Measurements from ENCODE around the gene PDLIM1. TPM values are rescaled to one million over a fixed set of nuclear protein-coding genes. Genes with fewer than 3 reads are reported as not detected.

PDLIM1 gene
- total and polyA plus RNA-seq, 2 donors (not counting 1 experiment from before 2014, with no cell fraction given), result 24.3 to 390 TPM

DNA sequence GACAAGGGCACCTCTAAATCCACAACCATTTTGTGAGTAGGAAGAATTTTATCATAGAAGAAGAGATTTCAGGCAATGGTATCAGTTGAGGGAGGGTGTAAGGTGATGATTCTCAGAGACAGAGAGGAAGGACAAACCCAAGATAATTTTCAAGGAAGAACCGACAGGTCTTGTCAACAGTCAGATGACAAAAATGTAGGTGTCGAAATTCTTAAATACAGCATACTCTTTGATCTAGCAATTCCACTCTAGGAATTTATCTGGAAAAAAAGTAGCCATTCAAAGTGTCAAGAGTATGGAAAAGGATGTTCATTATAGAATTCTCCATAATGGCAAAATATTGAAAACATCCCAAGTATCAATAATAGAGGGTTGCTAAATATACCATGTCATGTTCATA, 14.2 kb upstream of the PDLIM1 start:
- peaks cover 8% of the 10 kb centered on the region for H3K4me1 ChIP-seq (ENCODE audit: control insufficient read depth, extremely low read depth, insufficient read depth, low read length)
- no peaks in the 10 kb centered on the region for H3K9me3 ChIP-seq (ENCODE audit: control insufficient read depth, insufficient read depth, low read depth, low read length)
- no peak overlapping the region for H3K9ac ChIP-seq (ENCODE audit: insufficient read depth, low read length)
- no peaks in the 10 kb centered on the region for H3K27me3 ChIP-seq (ENCODE audit: control insufficient read depth, insufficient read depth, low read length)
- H3K36me3 ChIP-seq (ENCODE audit: control insufficient read depth, insufficient read depth, low read length), result no peaks in the 10 kb centered on the region
- no peak overlapping the region for H3K4me3 ChIP-seq (replicated peaks in 1 of 4; ENCODE audit: control extremely low read depth in 1 of 4, insufficient read depth in 1 of 4, low read depth in 3 of 4, low read length in 4 of 4)
- TF ChIP-seq, protein P1, sequence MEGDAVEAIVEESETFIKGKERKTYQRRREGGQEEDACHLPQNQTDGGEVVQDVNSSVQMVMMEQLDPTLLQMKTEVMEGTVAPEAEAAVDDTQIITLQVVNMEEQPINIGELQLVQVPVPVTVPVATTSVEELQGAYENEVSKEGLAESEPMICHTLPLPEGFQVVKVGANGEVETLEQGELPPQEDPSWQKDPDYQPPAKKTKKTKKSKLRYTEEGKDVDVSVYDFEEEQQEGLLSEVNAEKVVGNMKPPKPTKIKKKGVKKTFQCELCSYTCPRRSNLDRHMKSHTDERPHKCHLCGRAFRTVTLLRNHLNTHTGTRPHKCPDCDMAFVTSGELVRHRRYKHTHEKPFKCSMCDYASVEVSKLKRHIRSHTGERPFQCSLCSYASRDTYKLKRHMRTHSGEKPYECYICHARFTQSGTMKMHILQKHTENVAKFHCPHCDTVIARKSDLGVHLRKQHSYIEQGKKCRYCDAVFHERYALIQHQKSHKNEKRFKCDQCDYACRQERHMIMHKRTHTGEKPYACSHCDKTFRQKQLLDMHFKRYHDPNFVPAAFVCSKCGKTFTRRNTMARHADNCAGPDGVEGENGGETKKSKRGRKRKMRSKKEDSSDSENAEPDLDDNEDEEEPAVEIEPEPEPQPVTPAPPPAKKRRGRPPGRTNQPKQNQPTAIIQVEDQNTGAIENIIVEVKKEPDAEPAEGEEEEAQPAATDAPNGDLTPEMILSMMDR (conservative IDR thresholded peaks at IDR 0.05 in 1 of 2, IDR thresholded peaks at IDR 0.05 in 1 of 2; ENCODE audit: low read depth in 1 of 2, low read length in 2 of 2), result no peak
- TF ChIP-seq EZH2 (IDR thresholded peaks at IDR 0.05; ENCODE audit: low read length, missing control alignments), result no peak
- no peak overlapping the region for H3K4me2 ChIP-seq (ENCODE audit: extremely low read depth, insufficient read depth, low read length)
- H3K79me2 ChIP-seq (ENCODE audit: control insufficient read depth, insufficient read depth, low read length), result no peaks in the 10 kb centered on the region
- no peak overlapping the region for H2AFZ ChIP-seq (ENCODE audit: low read length)
- H4K20me1 ChIP-seq (ENCODE audit: control insufficient read depth, extremely low read depth, insufficient read depth, low read length), result no peaks in the 10 kb centered on the region
- H3K27ac ChIP-seq (ENCODE audit: insufficient read depth, low read length), result no peak overlapping the region
- no peak for DNase-seq (ENCODE audit: low read depth in 2 of 2)

DNA sequence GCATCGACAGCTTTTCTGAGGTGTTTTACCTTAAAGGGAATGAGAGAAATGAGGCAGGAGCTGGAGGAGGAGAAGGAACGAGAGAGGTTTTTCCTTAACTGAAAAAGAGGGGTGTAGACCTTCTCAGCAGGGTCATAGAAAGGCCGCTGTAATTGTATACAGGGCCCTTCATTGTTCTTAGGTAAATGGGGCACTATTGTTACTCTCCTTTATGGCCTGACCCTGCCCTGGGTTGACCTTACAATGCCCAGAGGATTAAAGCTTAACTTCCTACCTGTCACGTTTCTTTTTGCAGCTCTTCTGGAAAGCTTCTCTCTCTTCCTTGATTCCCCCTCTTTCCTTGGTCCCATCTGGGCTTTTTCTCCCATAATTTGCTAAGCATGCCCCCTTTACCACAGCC, 13.7 kb upstream of the PDLIM1 start:
- Histone ChIP-seq H3K36me3 (ENCODE audit: control insufficient read depth, insufficient read depth, low read length) (no peaks in the 10 kb centered on the region), H3K4me1 (ENCODE audit: control insufficient read depth, extremely low read depth, insufficient read depth, low read length) (peaks cover 8% of the 10 kb centered on the region), H3K27me3 (ENCODE audit: control insufficient read depth, insufficient read depth, low read length) (no peaks in the 10 kb centered on the region), H2AFZ (ENCODE audit: low read length) (no peak overlapping the region), H3K9me3 (ENCODE audit: control insufficient read depth, insufficient read depth, low read depth, low read length) (no peaks in the 10 kb centered on the region), H3K79me2 (ENCODE audit: control insufficient read depth, insufficient read depth, low read length) (no peaks in the 10 kb centered on the region), H3K4me2 (ENCODE audit: extremely low read depth, insufficient read depth, low read length) (no peak overlapping the region), H3K9ac (ENCODE audit: insufficient read depth, low read length) (no peak overlapping the region), H3K27ac (ENCODE audit: insufficient read depth, low read length) (no peak overlapping the region), H3K4me3 (replicated peaks in 1 of 4; ENCODE audit: control extremely low read depth in 1 of 4, insufficient read depth in 1 of 4, low read depth in 3 of 4, low read length in 4 of 4) (no peak overlapping the region), H4K20me1 (ENCODE audit: control insufficient read depth, extremely low read depth, insufficient read depth, low read length) (no peaks in the 10 kb centered on the region)
- no peak for DNase-seq (ENCODE audit: low read depth in 2 of 2)
- TF ChIP-seq EZH2 (IDR thresholded peaks at IDR 0.05; ENCODE audit: low read length, missing control alignments), result no peak
- TF ChIP-seq, protein P1 (conservative IDR thresholded peaks at IDR 0.05 in 1 of 2, IDR thresholded peaks at IDR 0.05 in 1 of 2; ENCODE audit: low read depth in 1 of 2, low read length in 2 of 2), result no peak

DNA sequence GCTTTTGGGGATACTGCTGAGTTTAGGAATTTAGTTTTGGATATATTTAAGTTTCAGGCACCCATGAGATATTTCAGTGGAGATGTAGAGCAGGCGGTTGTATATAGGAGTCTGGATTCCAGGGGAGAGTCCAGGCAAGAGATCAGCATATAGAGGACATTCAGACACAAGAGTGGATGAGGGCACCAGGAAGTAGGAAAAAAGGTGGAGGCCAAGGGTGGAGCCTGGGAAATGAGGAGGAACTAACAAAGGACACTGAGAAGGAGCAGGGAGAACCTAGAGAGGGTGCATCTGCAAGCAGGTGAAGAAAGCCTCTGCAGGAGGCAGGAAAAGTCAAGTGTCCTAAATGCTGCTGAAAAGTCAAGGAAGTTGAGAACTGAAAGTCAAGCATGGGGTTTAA, 13.1 kb upstream of the PDLIM1 start:
- Histone ChIP-seq H3K79me2 (ENCODE audit: control insufficient read depth, insufficient read depth, low read length) (no peaks in the 10 kb centered on the region), H3K4me1 (ENCODE audit: control insufficient read depth, extremely low read depth, insufficient read depth, low read length) (peaks cover 6% of the 10 kb centered on the region), H3K36me3 (ENCODE audit: control insufficient read depth, insufficient read depth, low read length) (no peaks in the 10 kb centered on the region), H3K27ac (ENCODE audit: insufficient read depth, low read length) (no peak overlapping the region), H3K9ac (ENCODE audit: insufficient read depth, low read length) (no peak overlapping the region), H3K27me3 (ENCODE audit: control insufficient read depth, insufficient read depth, low read length) (no peaks in the 10 kb centered on the region), H3K4me2 (ENCODE audit: extremely low read depth, insufficient read depth, low read length) (no peak overlapping the region), H3K4me3 (replicated peaks in 1 of 4; ENCODE audit: control extremely low read depth in 1 of 4, insufficient read depth in 1 of 4, low read depth in 3 of 4, low read length in 4 of 4) (no peak overlapping the region), H2AFZ (ENCODE audit: low read length) (no peak overlapping the region), H4K20me1 (ENCODE audit: control insufficient read depth, extremely low read depth, insufficient read depth, low read length) (no peaks in the 10 kb centered on the region), H3K9me3 (ENCODE audit: control insufficient read depth, insufficient read depth, low read depth, low read length) (no peaks in the 10 kb centered on the region)
- no peak for TF ChIP-seq EZH2 (IDR thresholded peaks at IDR 0.05; ENCODE audit: low read length, missing control alignments)
- TF ChIP-seq, protein P1 (conservative IDR thresholded peaks at IDR 0.05 in 1 of 2, IDR thresholded peaks at IDR 0.05 in 1 of 2; ENCODE audit: low read depth in 1 of 2, low read length in 2 of 2), result no peak
- DNase-seq (ENCODE audit: low read depth in 2 of 2), result no peak
